HG03442 (cell line): ENCODE data around the gene DDX54.
"Not testable (repeated sequence)": the region's sequence is repeated elsewhere in the genome, so short reads cannot be mapped to it uniquely, and the experiment has no call there.

ENCODE experiments used
- ATAC-seq: cut with Tn5 transposase; IDR thresholded peaks from one replicate; pipeline ENCODE4 v1.9.1; 2021; ENCODE audit warnings: mild to moderate bottlenecking, moderate library complexity; ENCODE audit not compliant: unreplicated experiment

Gene DDX54

GRCh38 chr12:113145720-113146551 lies 39.3 kb downstream of the DDX54 start:
- no peak for ATAC-seq

GRCh38 chr12:113144806-113145205 lies 40.5 kb downstream of the DDX54 start:
- no peak for ATAC-seq

- ATAC-seq: no peak
Observed at GRCh38 chr12:113143959-113144358, 41.3 kb downstream of the DDX54 start.

GRCh38 chr12:113142886-113143332 lies 42.4 kb downstream of the DDX54 start:
- no peak for ATAC-seq

- ATAC-seq: no peak
Observed at GRCh38 chr12:113142173-113142885, 42.9 kb downstream of the DDX54 start.

GRCh38 chr12:113141716-113142115 lies 43.6 kb downstream of the DDX54 start:
- not testable (repeated sequence) for ATAC-seq

- no peak for ATAC-seq
Observed at GRCh38 chr12:113140706-113141105, 44.6 kb downstream of the DDX54 start.

- no peak for ATAC-seq
Observed at GRCh38 chr12:113138826-113139225, 46.5 kb downstream of the DDX54 start.

GRCh38 chr12:113137861-113138783 lies 47.2 kb downstream of the DDX54 start:
- ATAC-seq: no peak

- ATAC-seq: no peak
Observed at GRCh38 chr12:113136990-113137511, 48.2 kb downstream of the DDX54 start.

GRCh38 chr12:113136128-113136989 lies 48.9 kb downstream of the DDX54 start:
- no peak for ATAC-seq

GRCh38 chr12:113135178-113136127 lies 49.8 kb downstream of the DDX54 start, which contains the start of gene RASAL1:
TSS of gene RASAL1 (minus strand) at chr12:113135761. CDS start at chr12:113135462, 299 bp downstream.
- no peak for ATAC-seq

- no peak for ATAC-seq
Observed at GRCh38 chr12:113134521-113134951, 50.7 kb downstream of the DDX54 start.

GRCh38 chr12:113134071-113134470 lies 51.2 kb downstream of the DDX54 start:
- ATAC-seq: no peak

GRCh38 chr12:113133666-113134065 lies 51.6 kb downstream of the DDX54 start:
- no peak for ATAC-seq

GRCh38 chr12:113133036-113133435 lies 52.2 kb downstream of the DDX54 start:
- ATAC-seq: no peak

- ATAC-seq: no peak
Observed at GRCh38 chr12:113131556-113131955, 53.7 kb downstream of the DDX54 start.

- ATAC-seq: no peak
Observed at GRCh38 chr12:113130457-113131135, 54.7 kb downstream of the DDX54 start.
